Measurements from ENCODE around the gene PARD3. TPM values are rescaled to one million over a fixed set of nuclear protein-coding genes. Genes with fewer than 3 reads are reported as not detected.

The PARD3 gene
- total RNA-seq, 4 donors from 2014 or later = 115 to 226 (median 141) TPM

DNA sequence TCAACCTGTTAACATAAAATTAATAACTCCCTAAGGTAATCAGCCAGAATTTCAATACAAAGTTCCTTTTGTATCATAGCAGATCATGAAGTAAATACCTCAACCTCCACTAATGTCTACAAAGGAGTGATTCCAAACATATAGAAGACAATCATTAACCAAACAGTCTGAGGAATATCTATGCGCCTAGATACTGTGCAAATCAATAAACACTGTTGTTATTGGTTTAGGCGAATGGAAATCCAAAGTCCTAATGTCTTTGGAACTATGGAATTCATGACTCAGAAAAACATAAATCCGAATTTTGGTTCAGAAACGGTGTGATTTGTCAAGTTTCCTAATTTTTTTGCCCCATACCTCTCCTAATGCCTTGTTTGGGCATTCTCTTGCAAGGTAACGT lies 469.7 kb downstream of the PARD3 start:
- whole genome bisulfite sequencing = 91% methylated on average over 5 of the region's 5 CpGs
- no peak for DNase-seq (ENCODE audit: low spot score in 2 of 2)
- Histone ChIP-seq H3K27me3 (no peaks in the 10 kb centered on the region), H3K4me1 (peaks cover 6% of the 10 kb centered on the region), H3K4me3 (no peak overlapping the region), H3K27ac (no peak overlapping the region), H3K36me3 (peaks cover 4% of the 10 kb centered on the region), H3K9me3 (no peaks in the 10 kb centered on the region)
- no peak for TF ChIP-seq EP300 (IDR thresholded peaks at IDR 0.05)
- TF ChIP-seq, protein P1, sequence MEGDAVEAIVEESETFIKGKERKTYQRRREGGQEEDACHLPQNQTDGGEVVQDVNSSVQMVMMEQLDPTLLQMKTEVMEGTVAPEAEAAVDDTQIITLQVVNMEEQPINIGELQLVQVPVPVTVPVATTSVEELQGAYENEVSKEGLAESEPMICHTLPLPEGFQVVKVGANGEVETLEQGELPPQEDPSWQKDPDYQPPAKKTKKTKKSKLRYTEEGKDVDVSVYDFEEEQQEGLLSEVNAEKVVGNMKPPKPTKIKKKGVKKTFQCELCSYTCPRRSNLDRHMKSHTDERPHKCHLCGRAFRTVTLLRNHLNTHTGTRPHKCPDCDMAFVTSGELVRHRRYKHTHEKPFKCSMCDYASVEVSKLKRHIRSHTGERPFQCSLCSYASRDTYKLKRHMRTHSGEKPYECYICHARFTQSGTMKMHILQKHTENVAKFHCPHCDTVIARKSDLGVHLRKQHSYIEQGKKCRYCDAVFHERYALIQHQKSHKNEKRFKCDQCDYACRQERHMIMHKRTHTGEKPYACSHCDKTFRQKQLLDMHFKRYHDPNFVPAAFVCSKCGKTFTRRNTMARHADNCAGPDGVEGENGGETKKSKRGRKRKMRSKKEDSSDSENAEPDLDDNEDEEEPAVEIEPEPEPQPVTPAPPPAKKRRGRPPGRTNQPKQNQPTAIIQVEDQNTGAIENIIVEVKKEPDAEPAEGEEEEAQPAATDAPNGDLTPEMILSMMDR (IDR thresholded peaks at IDR 0.05) = no peak
- TF ChIP-seq POLR2AphosphoS5 (IDR thresholded peaks at IDR 0.05) = no peak
- TF ChIP-seq POLR2A (IDR thresholded peaks at IDR 0.05) = no peak

DNA sequence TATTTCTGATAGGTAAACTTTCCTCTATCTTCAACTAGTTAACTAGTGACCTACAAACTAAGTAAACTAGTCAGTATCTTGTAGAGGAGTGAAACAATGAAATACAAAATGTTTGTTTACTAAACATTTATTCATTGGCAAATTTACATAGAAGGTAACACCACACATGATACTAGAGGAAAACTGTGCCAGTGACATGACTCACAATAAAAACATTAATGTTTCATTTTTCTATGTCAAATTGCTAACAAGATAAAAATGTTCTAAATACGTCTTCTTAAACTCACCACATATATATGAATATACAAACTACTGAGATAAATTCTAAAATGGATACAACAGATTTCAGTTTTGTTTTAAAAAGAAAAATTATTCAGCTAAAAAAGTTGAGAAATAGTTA lies 471.3 kb downstream of the PARD3 start:
- TF ChIP-seq, protein P1 (IDR thresholded peaks at IDR 0.05) = no peak
- no peak for TF ChIP-seq POLR2AphosphoS5 (IDR thresholded peaks at IDR 0.05)
- no peak for TF ChIP-seq EP300 (IDR thresholded peaks at IDR 0.05)
- no peak for TF ChIP-seq POLR2A (IDR thresholded peaks at IDR 0.05)
- no peaks in the 10 kb centered on the region for H3K9me3 ChIP-seq
- no peak for DNase-seq (ENCODE audit: low spot score in 2 of 2)
- H3K27me3 ChIP-seq = no peaks in the 10 kb centered on the region
- peaks cover 4% of the 10 kb centered on the region for H3K36me3 ChIP-seq
- WGBS = 54% methylated on average over 1 of the region's 1 CpG
- peaks cover 6% of the 10 kb centered on the region for H3K4me1 ChIP-seq
- no peak overlapping the region for H3K27ac ChIP-seq
- H3K4me3 ChIP-seq = no peak overlapping the region

DNA sequence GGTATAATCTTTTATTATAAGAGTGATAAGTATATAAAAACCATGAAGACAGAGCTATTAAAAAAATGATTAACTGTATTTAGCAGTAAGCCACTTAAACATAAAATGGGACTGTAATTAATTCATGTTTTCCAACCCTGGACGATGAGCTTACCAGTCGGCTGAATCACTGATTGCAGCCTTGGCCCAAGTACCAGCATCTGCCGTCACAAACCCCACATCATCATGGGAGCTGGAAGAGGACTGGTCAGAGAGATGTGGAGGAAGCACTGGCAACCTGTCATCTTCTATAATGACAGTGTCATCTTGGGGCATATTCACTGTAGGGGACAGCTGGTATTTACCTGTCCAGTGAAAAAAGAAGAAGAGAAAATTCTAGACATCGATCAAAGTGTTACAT lies 473.6 kb downstream of the PARD3 start:
- WGBS = 84% methylated on average over 4 of the region's 4 CpGs
- peaks cover 4% of the 10 kb centered on the region for H3K4me1 ChIP-seq
- TF ChIP-seq, protein P1 (IDR thresholded peaks at IDR 0.05) = no peak
- TF ChIP-seq POLR2AphosphoS5 (IDR thresholded peaks at IDR 0.05) (no peak), POLR2A (IDR thresholded peaks at IDR 0.05) (no peak), EP300 (IDR thresholded peaks at IDR 0.05) (no peak)
- no peaks in the 10 kb centered on the region for H3K27me3 ChIP-seq
- no peaks in the 10 kb centered on the region for H3K36me3 ChIP-seq
- no peaks in the 10 kb centered on the region for H3K9me3 ChIP-seq
- DNase-seq (ENCODE audit: low spot score in 2 of 2) = no peak
- H3K4me3 ChIP-seq = no peak overlapping the region
- H3K27ac ChIP-seq = no peak overlapping the region

DNA sequence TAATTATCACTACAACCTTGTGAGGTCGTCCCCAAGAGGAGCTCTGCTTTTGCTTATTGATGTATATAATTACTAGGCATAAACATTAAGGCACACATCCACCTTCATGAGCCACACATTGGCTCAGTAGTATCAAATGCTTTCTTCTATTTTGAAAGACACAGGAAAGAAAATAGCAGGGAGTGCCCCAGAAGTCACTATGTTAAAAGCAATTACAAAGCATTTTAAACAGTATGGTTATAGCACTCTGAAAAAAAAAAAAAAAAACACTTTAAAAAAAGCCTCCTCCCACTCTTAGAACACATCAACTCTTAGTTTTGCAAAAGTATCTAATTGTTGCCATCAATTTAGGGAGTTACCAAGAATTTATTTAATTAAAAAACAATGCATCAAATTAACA lies 474.2 kb downstream of the PARD3 start:
- no peaks in the 10 kb centered on the region for H3K9me3 ChIP-seq
- 62% methylated on average over 1 of the region's 1 CpG for WGBS
- no peak overlapping the region for H3K27ac ChIP-seq
- TF ChIP-seq, protein P1 (IDR thresholded peaks at IDR 0.05) = no peak
- TF ChIP-seq EP300 (IDR thresholded peaks at IDR 0.05) = no peak
- no peak for TF ChIP-seq POLR2AphosphoS5 (IDR thresholded peaks at IDR 0.05)
- TF ChIP-seq POLR2A (IDR thresholded peaks at IDR 0.05) = no peak
- DNase-seq (ENCODE audit: low spot score in 2 of 2) = no peak
- no peaks in the 10 kb centered on the region for H3K27me3 ChIP-seq
- no peaks in the 10 kb centered on the region for H3K4me1 ChIP-seq
- H3K4me3 ChIP-seq = no peak overlapping the region
- no peaks in the 10 kb centered on the region for H3K36me3 ChIP-seq

DNA sequence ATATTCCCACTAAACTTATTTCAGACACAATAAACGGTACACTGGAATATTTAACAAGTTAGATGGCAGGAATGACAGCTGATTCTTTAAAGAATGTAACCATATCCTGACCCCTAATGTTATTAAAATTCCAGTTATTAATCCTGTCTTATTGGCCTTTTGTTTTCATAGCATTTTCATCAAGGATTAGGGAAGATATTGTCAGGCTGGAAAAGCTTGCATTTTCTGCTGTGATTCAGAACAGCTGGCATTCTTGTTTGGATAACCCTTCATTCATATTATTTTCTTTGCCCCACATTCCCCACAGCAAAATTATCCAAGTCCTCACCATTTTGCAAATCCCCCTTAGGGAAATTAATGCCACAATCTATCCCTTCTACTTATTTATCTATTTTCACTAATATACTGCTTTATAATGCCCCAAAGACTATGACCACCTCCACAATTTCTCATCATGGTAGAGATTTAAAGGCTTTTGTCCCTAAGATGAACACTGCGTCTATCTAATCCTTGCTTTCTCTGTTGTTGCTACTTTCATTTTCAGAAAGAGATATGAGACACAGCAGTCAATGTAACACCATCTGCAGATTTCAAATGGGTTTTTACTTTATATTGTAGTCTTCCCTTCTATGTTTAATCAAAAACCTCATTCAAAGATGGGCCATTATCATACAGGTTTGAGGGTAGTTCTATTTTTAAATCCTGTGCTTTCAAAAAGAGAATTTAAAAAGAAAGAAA lies 475.1 kb downstream of the PARD3 start:
- Histone ChIP-seq H3K36me3 (no peaks in the 10 kb centered on the region), H3K27me3 (no peaks in the 10 kb centered on the region), H3K9me3 (no peaks in the 10 kb centered on the region), H3K4me1 (no peaks in the 10 kb centered on the region), H3K27ac (no peak overlapping the region), H3K4me3 (no peak overlapping the region)
- TF ChIP-seq EP300 (IDR thresholded peaks at IDR 0.05) (no peak), POLR2AphosphoS5 (IDR thresholded peaks at IDR 0.05) (no peak), POLR2A (IDR thresholded peaks at IDR 0.05) (no peak)
- TF ChIP-seq, protein P1 (IDR thresholded peaks at IDR 0.05) = no peak
- whole genome bisulfite sequencing = 76% methylated on average over 2 of the region's 2 CpGs
- no peak for DNase-seq (ENCODE audit: low spot score in 2 of 2)
